Stimulated activated effector memory CD8-positive, alpha-beta T cell treated with anti-CD3 and anti-CD28 coated beads, Interleukin-12 subunit alpha, Interleukin-12 subunit beta, amount 100 ng/mL, for 72 hours (primary cell): ENCODE measurements around the gene AMPD2.

Experiments
- ATAC-seq: fragments of 150-1000 bp; cut with Tn5 transposase; 2 replicates; pipeline ENCODE4 v1.10.0; 2021
- DNase-seq, 2 donors: peaks; one replicate each; pipeline ENCODE4 v3.0.0; 2021 to 2022; ENCODE audit warnings: low spot score in 2 of 2
- H3K27ac Mint-ChIP-seq: one replicate; pipeline ENCODE4 v1.8.0; 2022; ENCODE audit warnings: mild to moderate bottlenecking, mixed read lengths
- H3K36me3 Mint-ChIP-seq: one replicate; pipeline ENCODE4 v1.8.0; 2022; ENCODE audit warnings: mild to moderate bottlenecking, mixed read lengths
- H3K4me1 Mint-ChIP-seq: one replicate; pipeline ENCODE4 v1.8.0; 2022; ENCODE audit warnings: mixed read lengths
- H3K4me3 Mint-ChIP-seq: one replicate; pipeline ENCODE4 v1.8.0; 2022; ENCODE audit warnings: mild to moderate bottlenecking, mixed read lengths
- H3K9me3 Mint-ChIP-seq: one replicate; pipeline ENCODE4 v1.8.0; 2022; ENCODE audit warnings: mixed read lengths

AMPD2 gene

GRCh38 chr1:109619576-109620400, at the start of gene AMPD2, which contains the start of gene GNAT2:
AMPD2 (plus strand) TSS chr1:109619837; CDS start chr1:109621176, 1,339 bp downstream.
GNAT2 (minus strand) TSS chr1:109619616; CDS start chr1:109612870, 6,746 bp downstream.
- Mint-ChIP-seq H3K36me3 (peaks cover 27% of the 10 kb centered on the region), H3K27ac (peak within 1 kb of the TSS; percentile 98), H3K4me3 (peak within 1 kb of the TSS; percentile 99), H3K9me3 (no peaks in the 10 kb centered on the region), H3K4me1 (peaks cover 80% of the 10 kb centered on the region)
- peak; percentile 72 to 90 for DNase-seq
- peak; percentile 79 for ATAC-seq

DNA sequence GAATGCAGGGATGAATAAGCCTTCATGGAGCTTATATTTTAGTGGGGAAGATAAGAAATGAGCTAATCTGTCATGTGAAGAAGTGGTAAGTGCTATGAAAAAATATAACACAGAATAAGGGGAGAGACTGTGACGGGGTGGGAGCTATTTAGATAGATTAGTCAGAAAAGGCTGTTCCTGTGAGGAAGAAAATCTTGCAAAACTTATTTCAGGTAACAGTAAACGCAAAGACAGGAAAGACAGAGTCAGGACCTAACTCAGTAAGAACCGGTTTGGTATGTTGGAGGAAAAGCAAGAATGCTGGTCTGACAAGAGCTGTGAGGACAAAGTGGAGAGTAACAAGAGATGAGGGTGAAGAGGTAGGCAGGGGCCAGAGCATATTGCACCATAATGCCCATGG, 49.2 kb upstream of the AMPD2 start:
- peaks cover 17% of the 10 kb centered on the region for H3K36me3 Mint-ChIP-seq
- H3K4me1 Mint-ChIP-seq, result peaks cover 32% of the 10 kb centered on the region
- no peak for ATAC-seq
- H3K9me3 Mint-ChIP-seq, result no peaks in the 10 kb centered on the region
- no peak overlapping the region for H3K27ac Mint-ChIP-seq
- DNase-seq, result no peak
- H3K4me3 Mint-ChIP-seq, result no peak overlapping the region

DNA sequence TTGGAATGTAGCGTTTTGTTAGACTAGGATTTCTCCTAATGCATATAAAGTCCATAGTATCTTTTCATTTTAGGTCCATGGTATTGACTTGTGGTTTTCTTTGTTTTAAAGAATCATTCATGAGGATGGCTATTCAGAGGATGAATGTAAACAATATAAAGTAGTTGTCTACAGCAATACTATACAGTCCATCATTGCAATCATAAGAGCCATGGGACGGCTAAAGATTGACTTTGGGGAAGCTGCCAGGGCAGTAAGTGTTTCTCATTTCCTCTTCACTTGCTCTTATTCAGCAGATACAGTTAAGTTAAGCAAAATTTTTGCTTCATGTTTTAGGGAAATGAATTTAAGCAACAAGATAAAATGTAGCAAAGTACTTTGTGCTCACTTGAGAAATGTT, 45.9 kb upstream of the AMPD2 start:
- Mint-ChIP-seq H3K4me3 (no peak overlapping the region), H3K9me3 (no peaks in the 10 kb centered on the region), H3K27ac (no peak overlapping the region), H3K4me1 (peaks cover 10% of the 10 kb centered on the region), H3K36me3 (peaks cover 45% of the 10 kb centered on the region)
- ATAC-seq (no peak), DNase-seq (no peak)

DNA sequence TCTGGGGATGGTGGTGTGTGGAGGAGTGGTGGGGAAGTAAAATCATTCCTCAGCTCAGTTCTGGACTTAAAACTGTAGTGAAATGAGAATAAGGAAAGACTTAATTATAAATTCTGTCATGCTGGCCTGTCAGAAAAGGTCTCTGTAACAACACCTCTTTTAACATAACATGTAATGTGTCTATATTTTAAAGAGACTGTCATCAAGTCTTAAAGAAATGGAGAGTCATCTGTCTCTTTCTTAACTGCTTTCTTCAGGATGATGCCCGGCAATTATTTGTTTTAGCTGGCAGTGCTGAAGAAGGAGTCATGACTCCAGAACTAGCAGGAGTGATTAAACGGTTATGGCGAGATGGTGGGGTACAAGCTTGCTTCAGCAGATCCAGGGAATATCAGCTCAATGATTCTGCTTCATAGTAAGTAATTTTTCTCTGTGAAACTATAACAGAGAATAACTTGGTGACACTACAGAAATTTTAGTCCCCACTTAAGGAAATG, 40.6 kb upstream of the AMPD2 start:
- Mint-ChIP-seq H3K4me1 (no peaks in the 10 kb centered on the region), H3K4me3 (no peak overlapping the region), H3K36me3 (peaks cover 98% of the 10 kb centered on the region), H3K27ac (peak overlapping the region; percentile 6), H3K9me3 (no peaks in the 10 kb centered on the region)
- ATAC-seq, result no peak
- DNase-seq, result no peak

GRCh38 chr1:109579491-109579890, 40.1 kb upstream of the AMPD2 start:
- H3K9me3 Mint-ChIP-seq, result no peaks in the 10 kb centered on the region
- H3K4me3 Mint-ChIP-seq, result no peak overlapping the region
- no peaks in the 10 kb centered on the region for H3K4me1 Mint-ChIP-seq
- no peak for ATAC-seq
- no peak overlapping the region for H3K27ac Mint-ChIP-seq
- DNase-seq, result no peak
- peaks cover 99% of the 10 kb centered on the region for H3K36me3 Mint-ChIP-seq

DNA sequence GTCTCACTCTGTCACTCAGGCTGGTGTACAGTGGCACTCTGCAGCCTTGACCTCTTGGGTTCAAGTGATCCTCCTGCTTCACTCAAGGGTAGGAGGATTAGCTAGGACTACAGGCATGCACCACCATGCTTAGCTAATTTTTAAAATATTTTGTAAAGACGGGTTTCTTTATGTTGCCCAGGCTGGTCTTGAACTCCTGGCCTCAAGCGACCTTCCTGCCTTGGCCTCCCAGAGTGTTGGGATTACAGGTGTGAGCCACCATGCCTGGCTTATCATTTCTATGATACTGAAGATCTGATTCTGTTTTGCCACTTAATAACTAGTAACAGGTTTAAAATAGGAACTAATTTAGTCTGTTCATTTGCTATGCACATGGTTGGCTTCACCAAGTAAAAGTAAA, 37.6 kb upstream of the AMPD2 start:
- H3K4me1 Mint-ChIP-seq, result no peaks in the 10 kb centered on the region
- no peak for ATAC-seq
- no peak for DNase-seq
- no peaks in the 10 kb centered on the region for H3K9me3 Mint-ChIP-seq
- no peak overlapping the region for H3K27ac Mint-ChIP-seq
- peaks cover 99% of the 10 kb centered on the region for H3K36me3 Mint-ChIP-seq
- H3K4me3 Mint-ChIP-seq, result no peak overlapping the region

DNA sequence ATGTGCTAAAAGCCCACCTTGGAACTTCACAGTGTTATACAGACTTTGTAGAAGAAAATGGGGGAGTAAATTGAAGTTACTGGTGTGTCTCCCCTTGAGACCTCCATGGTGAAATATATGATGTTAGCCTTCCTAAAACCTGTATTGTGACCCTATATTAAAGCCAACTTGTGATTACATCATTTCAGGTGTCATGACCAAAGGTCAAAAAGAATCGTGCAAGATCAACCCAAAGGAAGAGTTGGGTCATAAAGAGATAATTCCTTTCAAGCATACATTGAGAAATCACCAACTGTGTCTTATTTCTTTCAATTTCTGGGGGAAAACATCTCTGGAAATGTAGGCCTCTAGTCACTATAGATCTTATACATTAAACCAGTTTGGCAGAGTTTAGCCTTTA, 34.9 kb upstream of the AMPD2 start:
- DNase-seq (no peak), ATAC-seq (no peak)
- Mint-ChIP-seq H3K4me3 (no peak overlapping the region), H3K9me3 (no peaks in the 10 kb centered on the region), H3K4me1 (peaks cover 6% of the 10 kb centered on the region), H3K27ac (no peak overlapping the region), H3K36me3 (peaks cover 100% of the 10 kb centered on the region)

DNA sequence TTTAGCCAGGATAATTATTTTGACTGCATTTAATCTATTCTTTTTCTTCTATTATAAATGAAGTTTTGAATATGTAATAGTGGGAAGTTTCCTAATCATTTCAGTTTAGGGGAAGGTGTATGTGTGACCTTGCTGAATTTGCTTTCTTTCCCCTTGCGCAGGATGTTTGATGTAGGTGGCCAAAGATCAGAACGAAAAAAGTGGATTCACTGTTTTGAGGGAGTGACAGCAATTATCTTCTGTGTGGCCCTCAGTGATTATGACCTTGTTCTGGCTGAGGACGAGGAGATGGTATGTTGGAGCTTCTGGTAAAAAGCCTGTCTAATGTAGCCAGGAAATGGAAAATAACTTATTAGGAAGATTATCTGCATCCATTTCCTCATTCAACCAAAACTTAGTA, 33.6 kb upstream of the AMPD2 start:
- Mint-ChIP-seq H3K4me3 (no peak overlapping the region), H3K36me3 (peaks cover 100% of the 10 kb centered on the region), H3K4me1 (peaks cover 6% of the 10 kb centered on the region), H3K9me3 (no peaks in the 10 kb centered on the region), H3K27ac (no peak overlapping the region)
- ATAC-seq (no peak), DNase-seq (no peak)

DNA sequence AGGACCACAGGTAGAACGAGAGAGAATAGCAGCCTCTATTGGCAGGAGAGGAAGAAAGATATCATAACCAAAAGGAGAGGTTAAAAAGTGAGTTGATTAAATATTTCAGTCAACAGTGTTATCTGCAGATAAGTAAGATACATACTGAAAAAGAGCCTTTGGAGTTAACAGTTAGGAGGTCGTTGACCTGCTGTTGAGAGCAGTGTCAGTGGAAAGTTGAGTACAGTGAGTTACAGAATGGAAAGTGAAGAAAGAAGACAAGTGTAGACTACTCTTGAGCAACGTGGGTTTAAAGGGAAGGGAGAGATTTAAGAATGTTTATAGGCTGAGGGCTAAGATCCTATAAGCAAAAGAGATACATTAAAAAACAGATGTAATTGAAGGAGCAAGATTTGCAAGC, 30.5 kb upstream of the AMPD2 start:
- ATAC-seq (no peak), DNase-seq (no peak)
- H3K9me3 Mint-ChIP-seq, result no peaks in the 10 kb centered on the region
- H3K36me3 Mint-ChIP-seq, result peaks cover 100% of the 10 kb centered on the region
- H3K4me1 Mint-ChIP-seq, result peaks cover 6% of the 10 kb centered on the region
- H3K27ac Mint-ChIP-seq, result peak overlapping the region; percentile 6
- no peak overlapping the region for H3K4me3 Mint-ChIP-seq

DNA sequence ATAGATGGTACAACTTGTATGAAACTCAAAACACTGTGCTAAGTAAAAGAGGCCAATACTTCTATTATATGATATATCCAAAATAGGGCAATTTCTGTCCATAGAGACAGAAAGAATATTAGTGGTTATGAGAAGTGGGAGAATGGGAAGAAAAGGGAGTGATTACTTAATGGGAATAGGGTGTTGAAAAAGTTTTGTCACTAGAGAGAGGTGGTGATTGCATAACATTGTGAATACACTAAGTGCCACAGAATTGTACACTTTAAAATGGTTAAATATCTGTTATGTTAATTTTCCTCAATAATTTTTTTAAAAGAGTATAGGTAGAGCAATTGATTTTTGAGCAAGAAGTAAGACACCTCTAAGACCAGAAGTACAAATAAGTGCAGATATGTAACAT, 30.0 kb upstream of the AMPD2 start:
- Mint-ChIP-seq H3K36me3 (peaks cover 100% of the 10 kb centered on the region), H3K4me1 (peaks cover 6% of the 10 kb centered on the region), H3K4me3 (no peak overlapping the region), H3K9me3 (no peaks in the 10 kb centered on the region), H3K27ac (peak overlapping the region; percentile 6)
- DNase-seq (no peak), ATAC-seq (no peak)

DNA sequence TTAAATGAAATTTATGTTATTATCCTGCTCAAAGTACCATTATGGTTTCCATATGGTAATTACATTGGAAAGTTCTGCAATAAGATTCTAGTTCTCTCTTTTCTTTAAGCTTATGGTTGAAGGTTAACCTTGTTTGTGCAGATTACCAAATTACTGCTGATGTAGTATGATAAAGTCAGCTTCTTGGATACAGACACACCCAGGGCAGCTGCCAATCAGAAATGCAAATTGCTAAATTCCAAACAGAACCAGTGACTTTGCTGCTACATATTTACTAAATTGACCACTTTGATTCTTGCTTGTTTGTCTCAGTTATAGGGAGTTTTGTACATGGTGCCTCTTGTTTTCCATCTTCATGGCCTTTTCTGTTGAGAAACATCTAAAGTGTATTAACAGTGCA, 26.7 kb upstream of the AMPD2 start:
- DNase-seq (no peak), ATAC-seq (no peak)
- Mint-ChIP-seq H3K27ac (no peak overlapping the region), H3K4me1 (peaks cover 6% of the 10 kb centered on the region), H3K4me3 (no peak overlapping the region), H3K36me3 (peaks cover 94% of the 10 kb centered on the region), H3K9me3 (no peaks in the 10 kb centered on the region)

- Mint-ChIP-seq H3K4me1 (no peaks in the 10 kb centered on the region), H3K36me3 (peaks cover 74% of the 10 kb centered on the region), H3K4me3 (no peak overlapping the region), H3K9me3 (no peaks in the 10 kb centered on the region), H3K27ac (no peak overlapping the region)
- no peak for DNase-seq
- ATAC-seq, result no peak
Measured at GRCh38 chr1:109595531-109595930, 24.1 kb upstream of the AMPD2 start.

- Mint-ChIP-seq H3K36me3 (peaks cover 48% of the 10 kb centered on the region), H3K4me1 (no peaks in the 10 kb centered on the region), H3K9me3 (no peaks in the 10 kb centered on the region), H3K27ac (no peak overlapping the region), H3K4me3 (no peak overlapping the region)
- ATAC-seq (no peak), DNase-seq (no peak)
Measured at GRCh38 chr1:109598156-109598555, 21.5 kb upstream of the AMPD2 start.

DNA sequence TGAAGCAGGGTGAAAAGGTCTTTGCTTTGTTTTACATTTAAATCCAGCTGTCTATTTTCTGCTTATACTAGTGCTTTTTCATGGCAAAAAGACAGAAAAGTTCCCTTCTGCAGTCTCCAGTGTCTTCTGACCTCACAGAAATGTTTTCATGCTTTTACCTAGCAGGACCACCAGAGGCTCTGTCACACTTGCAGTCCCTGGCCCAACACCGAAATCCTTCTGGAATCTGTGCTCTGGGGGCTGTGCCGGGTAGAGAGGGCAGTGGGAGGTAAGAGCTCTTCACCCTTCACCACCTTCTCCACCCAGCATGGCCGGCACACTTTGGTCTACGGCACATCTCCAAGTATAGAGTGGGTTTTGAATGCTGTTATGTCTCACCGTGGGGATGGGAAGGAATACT, 21.0 kb upstream of the AMPD2 start:
- Mint-ChIP-seq H3K4me3 (no peak overlapping the region), H3K4me1 (no peaks in the 10 kb centered on the region), H3K36me3 (peaks cover 43% of the 10 kb centered on the region), H3K9me3 (no peaks in the 10 kb centered on the region), H3K27ac (no peak overlapping the region)
- ATAC-seq, result no peak
- no peak for DNase-seq

GRCh38 chr1:109603229-109603628, 16.4 kb upstream of the AMPD2 start:
- peak overlapping the region; percentile 26 for H3K27ac Mint-ChIP-seq
- ATAC-seq (no peak), DNase-seq (no peak)
- H3K4me3 Mint-ChIP-seq, result no peak overlapping the region
- H3K4me1 Mint-ChIP-seq, result no peaks in the 10 kb centered on the region
- H3K36me3 Mint-ChIP-seq, result peaks cover 6% of the 10 kb centered on the region
- no peaks in the 10 kb centered on the region for H3K9me3 Mint-ChIP-seq

GRCh38 chr1:109605381-109605780, 14.3 kb upstream of the AMPD2 start:
- no peaks in the 10 kb centered on the region for H3K9me3 Mint-ChIP-seq
- no peaks in the 10 kb centered on the region for H3K4me1 Mint-ChIP-seq
- DNase-seq (no peak), ATAC-seq (no peak)
- H3K27ac Mint-ChIP-seq, result peak overlapping the region; percentile 35
- H3K36me3 Mint-ChIP-seq, result no peaks in the 10 kb centered on the region
- no peak overlapping the region for H3K4me3 Mint-ChIP-seq
